GM19324 (cell line): Measurements from ENCODE around the gene SLCO4A1.

Source experiments
- ATAC-seq: cut with Tn5 transposase; IDR thresholded peaks from one replicate; pipeline ENCODE4 v1.9.1; 2021; ENCODE audit warnings: mild to moderate bottlenecking, moderate library complexity; ENCODE audit not compliant: unreplicated experiment, low FRiP score

Gene SLCO4A1

DNA sequence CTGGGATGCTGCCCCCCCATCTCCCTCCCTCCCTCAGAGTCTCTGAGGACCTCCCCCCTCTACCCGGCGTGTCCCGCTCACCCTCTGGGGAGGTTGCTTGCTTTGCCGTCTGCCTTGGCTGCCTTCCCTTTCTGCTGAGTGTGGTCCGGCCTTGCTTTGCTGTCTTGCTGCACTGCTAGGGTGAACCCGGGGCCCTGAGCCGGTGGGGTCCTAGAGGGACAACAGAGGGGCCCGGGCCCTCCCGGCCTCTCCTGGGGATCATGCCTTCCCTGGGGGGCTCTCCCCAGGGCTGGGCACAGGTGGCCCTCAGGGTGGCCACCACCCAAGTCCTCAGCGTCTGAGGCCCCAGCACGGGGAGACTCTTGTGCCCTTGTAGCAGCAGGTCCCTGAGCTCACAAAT lies 19.3 kb downstream of the SLCO4A1 start:
- ATAC-seq, result no peak

DNA sequence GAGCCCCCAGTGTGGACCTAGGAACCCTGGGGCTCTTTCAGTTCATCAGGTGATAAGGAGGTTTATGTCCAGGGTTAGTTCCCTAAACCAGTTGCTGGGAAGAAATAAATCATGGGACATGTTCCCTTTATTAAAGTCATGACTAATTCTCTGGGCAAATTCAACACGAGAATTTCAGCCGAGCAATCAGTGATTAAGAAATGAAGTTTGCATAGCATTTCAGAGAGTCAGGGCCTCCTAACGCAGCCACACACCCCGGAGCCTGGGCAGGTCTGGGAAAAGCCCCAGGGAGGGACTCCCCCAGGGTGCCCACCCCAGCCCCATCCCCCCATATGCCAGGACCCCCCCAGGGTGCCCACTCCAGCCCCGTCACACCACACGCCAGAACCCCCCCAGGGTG lies 20.1 kb downstream of the SLCO4A1 start:
- ATAC-seq, result no peak

GRCh38 chr20:62663145-62664018 lies 21.1 kb downstream of the SLCO4A1 start:
- no peak for ATAC-seq

DNA sequence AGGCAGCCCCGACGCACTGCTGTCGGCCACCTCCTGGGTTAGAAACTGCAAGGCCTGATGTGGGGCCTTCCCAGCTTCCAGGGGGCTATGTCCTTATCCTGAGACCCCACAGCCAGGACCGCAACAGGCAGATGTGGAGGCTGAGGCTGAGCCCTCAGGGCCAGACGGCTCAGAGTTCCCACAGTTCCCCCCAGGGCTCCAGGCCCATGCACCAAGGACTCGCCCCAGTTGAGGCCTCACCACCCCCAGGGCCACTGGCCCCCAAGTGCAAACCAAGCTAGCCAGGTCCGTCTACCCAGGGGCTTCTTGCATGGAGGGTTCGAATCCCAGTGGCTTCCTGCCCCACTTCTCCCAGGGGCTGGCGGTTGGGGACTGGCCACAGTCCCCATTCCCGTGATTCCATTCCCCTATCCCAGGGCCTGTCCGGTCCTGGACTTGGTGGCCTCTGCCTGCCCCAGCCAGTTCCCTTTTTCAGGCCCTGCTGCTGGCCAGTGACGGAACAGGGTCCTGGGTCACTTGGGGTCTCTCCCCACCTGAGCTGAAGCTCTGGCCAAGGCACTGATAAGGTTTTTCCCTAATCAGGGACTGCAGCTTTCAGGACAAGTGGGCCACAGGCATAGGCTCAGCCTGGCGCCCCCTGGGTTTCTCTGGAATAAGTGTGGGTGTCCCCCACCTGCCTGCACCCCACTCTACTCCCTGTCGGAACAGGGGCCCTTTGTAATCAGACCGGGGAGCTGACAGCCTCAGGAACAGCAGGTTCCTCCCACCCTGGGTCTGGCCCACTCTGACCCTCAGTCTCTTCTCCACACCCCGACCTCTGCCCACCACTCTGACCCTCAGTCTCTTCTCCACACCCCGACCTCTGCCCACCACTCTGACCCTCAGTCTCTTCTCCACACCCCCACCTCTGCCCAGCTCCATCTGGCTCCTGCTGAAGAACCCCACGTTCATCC lies 22.0 kb downstream of the SLCO4A1 start:
- ATAC-seq, result no peak

DNA sequence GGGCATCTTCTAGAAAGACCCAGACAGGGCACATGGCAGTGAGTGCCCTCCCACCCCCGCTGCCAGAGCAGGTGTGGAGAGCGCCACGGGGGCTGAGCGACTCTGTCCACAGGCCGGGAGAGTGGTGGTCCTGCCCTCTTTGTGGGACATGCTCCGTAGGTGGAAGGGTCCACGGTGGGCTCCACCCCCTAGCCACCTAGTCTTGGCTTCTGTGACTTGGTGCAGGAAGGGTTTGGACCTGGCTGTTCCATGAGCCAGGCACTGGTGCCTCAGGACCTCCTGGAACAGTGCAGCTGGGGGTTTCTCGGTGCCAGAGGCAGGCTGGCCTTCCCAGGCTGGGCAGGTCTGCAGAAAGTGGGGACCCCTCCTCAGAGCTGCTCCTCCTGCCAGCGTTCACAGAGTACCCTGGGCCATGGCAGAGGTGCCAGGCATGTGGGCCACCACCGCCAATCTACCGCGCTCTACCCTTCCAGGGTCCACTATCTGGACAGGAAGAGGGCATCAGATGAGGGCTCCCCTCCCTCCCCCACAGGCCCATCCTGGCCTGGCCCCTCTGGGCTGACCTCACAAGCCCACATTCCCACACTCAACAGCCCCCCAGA lies 23.0 kb downstream of the SLCO4A1 start:
- ATAC-seq, result no peak

DNA sequence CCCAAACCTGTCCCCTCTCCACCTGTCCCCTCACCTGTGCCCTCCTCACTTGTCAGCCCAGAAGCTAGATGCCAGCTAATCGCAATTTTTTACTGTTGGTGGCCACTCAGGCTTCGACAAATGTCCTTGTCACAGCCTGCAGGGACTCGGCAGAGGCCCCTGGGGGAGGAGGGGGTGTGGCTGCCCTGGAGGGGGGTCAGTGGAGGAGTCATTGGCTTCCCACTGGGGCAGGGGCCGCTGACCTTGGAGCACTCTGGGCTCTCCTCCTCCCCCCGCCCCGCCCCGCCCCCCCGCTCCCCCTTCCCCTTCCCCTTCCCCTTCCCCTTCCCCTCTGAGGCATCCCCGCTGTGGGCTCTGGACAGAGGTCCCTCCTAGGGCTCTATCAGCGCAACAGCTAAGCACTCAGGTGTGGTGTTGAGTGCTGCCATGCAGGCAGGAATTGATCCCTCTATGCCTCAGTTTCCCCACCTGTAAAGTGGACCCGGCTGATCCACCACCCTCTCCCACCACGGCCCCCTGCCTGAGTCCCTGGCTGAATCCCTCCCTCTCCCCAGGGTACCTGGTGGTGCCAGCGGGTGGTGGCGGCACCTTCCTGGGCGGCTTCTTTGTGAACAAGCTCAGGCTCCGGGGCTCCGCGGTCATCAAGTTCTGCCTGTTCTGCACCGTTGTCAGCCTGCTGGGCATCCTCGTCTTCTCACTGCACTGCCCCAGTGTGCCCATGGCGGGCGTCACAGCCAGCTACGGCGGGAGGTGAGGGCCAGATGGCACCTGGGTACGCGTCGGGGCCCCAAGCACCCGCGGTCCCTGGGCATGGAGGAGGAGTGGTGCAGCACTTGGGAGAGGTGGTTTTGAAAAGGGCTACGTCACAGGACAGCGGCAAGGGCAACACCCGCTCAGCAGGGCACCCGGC lies 23.8 kb downstream of the SLCO4A1 start:
- no peak for ATAC-seq

- no peak for ATAC-seq
Observed at GRCh38 chr20:62666736-62667529, 24.6 kb downstream of the SLCO4A1 start.

DNA sequence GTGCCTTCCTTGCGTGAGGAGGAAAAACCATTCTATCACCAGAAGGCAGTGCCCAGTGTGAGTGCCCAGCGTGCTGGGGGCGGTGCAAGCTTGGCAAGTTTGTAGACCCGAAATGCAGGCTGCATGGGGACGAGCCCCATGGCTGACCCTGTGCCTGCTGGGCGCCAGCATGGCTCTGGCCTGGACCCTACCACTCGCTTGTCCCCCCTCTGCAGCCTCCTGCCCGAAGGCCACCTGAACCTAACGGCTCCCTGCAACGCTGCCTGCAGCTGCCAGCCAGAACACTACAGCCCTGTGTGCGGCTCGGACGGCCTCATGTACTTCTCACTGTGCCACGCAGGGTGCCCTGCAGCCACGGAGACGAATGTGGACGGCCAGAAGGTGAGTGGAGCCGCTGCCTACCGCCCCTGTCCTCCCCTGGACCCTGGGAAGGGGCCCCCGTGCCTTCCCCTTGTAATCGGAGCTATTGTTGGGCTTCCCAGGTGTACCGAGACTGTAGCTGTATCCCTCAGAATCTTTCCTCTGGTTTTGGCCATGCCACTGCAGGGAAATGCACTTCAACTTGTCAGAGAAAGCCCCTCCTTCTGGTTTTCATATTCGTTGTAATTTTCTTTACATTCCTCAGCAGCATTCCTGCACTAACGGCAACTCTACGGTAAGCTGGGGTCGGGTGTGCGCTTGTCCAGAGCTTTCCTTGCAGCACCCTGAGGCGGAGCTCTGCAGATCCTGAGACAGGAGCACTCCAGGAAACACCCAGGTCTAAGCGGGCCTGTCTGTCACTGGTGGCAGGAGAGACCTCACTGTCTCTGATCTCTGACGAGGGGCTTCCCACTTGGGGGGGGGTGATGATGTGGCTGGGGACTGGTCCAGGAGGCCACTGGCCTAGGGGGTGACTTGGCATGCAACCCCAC lies 25.5 kb downstream of the SLCO4A1 start:
- no peak for ATAC-seq

GRCh38 chr20:62668441-62669027 lies 26.2 kb downstream of the SLCO4A1 start:
- ATAC-seq, result no peak

DNA sequence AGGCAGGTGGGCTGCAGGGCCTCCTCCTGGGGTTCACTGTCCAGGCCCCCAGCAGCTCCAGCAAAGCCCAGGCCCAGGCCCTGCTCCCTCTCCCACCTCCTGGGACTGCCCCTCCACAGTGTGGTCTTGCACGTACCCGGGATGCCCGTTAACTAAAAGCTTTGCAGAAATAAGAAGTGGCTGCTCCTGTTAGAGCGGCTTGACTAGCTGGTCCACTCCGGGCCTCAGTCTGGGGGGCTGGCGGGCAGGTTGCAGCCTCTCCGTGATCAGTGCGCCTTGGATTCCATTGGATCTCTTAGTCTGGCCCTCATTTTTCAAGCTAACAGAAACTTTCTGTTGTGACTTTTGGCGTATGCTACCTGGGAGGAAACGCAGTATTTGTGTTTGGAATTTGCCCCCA lies 26.9 kb downstream of the SLCO4A1 start:
- ATAC-seq, result no peak

DNA sequence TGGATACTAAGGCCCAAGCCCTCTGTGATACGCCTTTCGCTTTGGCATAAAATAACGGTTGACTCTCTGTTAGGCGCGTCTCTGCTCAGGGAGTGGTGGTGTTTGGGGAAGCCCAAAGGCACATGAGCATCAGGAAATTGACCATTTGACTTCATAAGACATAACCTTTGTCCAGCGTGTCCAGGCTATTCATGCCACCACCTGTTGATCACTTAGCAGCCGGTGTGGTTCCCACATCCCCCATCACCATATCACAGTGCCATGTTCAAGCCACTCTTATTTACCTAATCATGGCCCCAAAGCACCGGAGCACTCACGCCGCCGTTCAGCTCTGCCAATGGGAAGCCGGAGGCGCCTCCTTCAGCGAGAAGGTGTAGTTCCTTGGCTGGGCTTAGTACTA lies 27.9 kb downstream of the SLCO4A1 start:
- no peak for ATAC-seq

- no peak for ATAC-seq
Observed at GRCh38 chr20:62670998-62671397, 28.7 kb downstream of the SLCO4A1 start.

DNA sequence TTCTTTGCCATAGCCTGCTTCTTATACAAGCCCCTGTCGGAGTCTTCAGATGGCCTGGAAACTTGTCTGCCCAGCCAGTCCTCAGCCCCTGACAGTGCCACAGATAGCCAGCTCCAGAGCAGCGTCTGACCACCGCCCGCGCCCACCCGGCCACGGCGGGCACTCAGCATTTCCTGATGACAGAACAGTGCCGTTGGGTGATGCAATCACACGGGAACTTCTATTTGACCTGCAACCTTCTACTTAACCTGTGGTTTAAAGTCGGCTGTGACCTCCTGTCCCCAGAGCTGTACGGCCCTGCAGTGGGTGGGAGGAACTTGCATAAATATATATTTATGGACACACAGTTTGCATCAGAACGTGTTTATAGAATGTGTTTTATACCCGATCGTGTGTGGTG lies 29.5 kb downstream of the SLCO4A1 start:
- ATAC-seq, result no peak

- no peak for ATAC-seq
Observed at GRCh38 chr20:62674370-62674769, 32.1 kb downstream of the SLCO4A1 start.

- no peak for ATAC-seq
Observed at GRCh38 chr20:62675156-62675876, 33.0 kb downstream of the SLCO4A1 start.

DNA sequence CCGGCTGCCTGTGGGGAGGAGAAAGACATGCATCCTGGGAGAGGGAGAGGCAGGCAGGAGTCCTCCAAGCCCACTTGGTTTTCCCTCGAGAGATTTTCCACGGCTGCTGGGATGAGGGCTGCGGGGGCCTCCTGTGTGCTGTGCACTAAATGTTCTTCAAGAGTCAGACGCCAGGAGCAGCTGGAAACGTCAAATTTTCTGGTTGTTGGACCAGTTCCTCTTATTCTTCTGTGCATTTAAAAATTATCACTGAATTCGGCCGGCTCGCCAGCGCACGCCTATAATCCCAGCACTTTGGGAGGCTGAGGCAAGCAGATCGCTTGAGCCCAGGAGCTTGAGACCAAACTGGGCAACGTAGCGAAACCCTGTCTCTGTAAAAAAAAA lies 33.6 kb downstream of the SLCO4A1 start:
- no peak for ATAC-seq

- no peak for ATAC-seq
Observed at GRCh38 chr20:62676976-62677375, 34.7 kb downstream of the SLCO4A1 start.
